ENCODE data around the gene XPC. TPM values are rescaled to one million over a fixed set of nuclear protein-coding genes. Genes with fewer than 3 reads are reported as not detected.
"Not testable (repeated sequence)": the region's sequence is repeated elsewhere in the genome, so short reads cannot be mapped to it uniquely, and the experiment has no call there.

The XPC gene
- polyA plus RNA-seq (2012; ENCODE audit: insufficient read depth, insufficient read length) = 24.8 TPM

- DNase-seq (ENCODE audit: low read depth, low spot score) = peak; percentile 98
- peak within 1 kb of the TSS; percentile 98 for H3K4me3 ChIP-seq (ENCODE audit: low read length)
Observed at GRCh38 chr3:14178247-14179113, at the start of gene XPC, which contains the start of gene LSM3. XPC (minus strand) TSS chr3:14178601; CDS start chr3:14178568, 33 bp downstream. LSM3 (plus strand) TSS chr3:14178817; CDS start chr3:14178861, 44 bp downstream.

GRCh38 chr3:14227856-14228255, 49.5 kb upstream of the XPC start:
- no peak overlapping the region for H3K4me3 ChIP-seq (ENCODE audit: low read length)
- no peak for DNase-seq (ENCODE audit: low read depth, low spot score)

GRCh38 chr3:14226351-14226750, 48.0 kb upstream of the XPC start:
- H3K4me3 ChIP-seq (ENCODE audit: low read length); DNase-seq (ENCODE audit: low read depth, low spot score): not testable (repeated sequence)

- H3K4me3 ChIP-seq (ENCODE audit: low read length) = peak overlapping the region; percentile 9
- no peak for DNase-seq (ENCODE audit: low read depth, low spot score)
Observed at GRCh38 chr3:14225421-14225820, 47.0 kb upstream of the XPC start.

GRCh38 chr3:14224895-14225294, 46.5 kb upstream of the XPC start:
- no peak overlapping the region for H3K4me3 ChIP-seq (ENCODE audit: low read length)
- peak; percentile 66 for DNase-seq (ENCODE audit: low read depth, low spot score)

GRCh38 chr3:14223595-14223994, 45.2 kb upstream of the XPC start:
- no peak overlapping the region for H3K4me3 ChIP-seq (ENCODE audit: low read length)
- DNase-seq (ENCODE audit: low read depth, low spot score) = no peak

- H3K4me3 ChIP-seq (ENCODE audit: low read length) = no peak overlapping the region
- no peak for DNase-seq (ENCODE audit: low read depth, low spot score)
Observed at GRCh38 chr3:14222900-14223594, 44.6 kb upstream of the XPC start.

- no peak overlapping the region for H3K4me3 ChIP-seq (ENCODE audit: low read length)
- DNase-seq (ENCODE audit: low read depth, low spot score) = no peak
Observed at GRCh38 chr3:14222457-14222856, 44.1 kb upstream of the XPC start.

GRCh38 chr3:14221902-14222301, 43.5 kb upstream of the XPC start:
- H3K4me3 ChIP-seq (ENCODE audit: low read length) = no peak overlapping the region
- no peak for DNase-seq (ENCODE audit: low read depth, low spot score)

GRCh38 chr3:14220933-14221332, 42.5 kb upstream of the XPC start:
- DNase-seq (ENCODE audit: low read depth, low spot score) = no peak
- H3K4me3 ChIP-seq (ENCODE audit: low read length) = no peak overlapping the region

- H3K4me3 ChIP-seq (ENCODE audit: low read length) = no peak overlapping the region
- no peak for DNase-seq (ENCODE audit: low read depth, low spot score)
Observed at GRCh38 chr3:14218355-14218754, 40.0 kb upstream of the XPC start.

- peak; percentile 89 for DNase-seq (ENCODE audit: low read depth, low spot score)
- H3K4me3 ChIP-seq (ENCODE audit: low read length) = peak overlapping the region; percentile 61
Observed at GRCh38 chr3:14216257-14217048, 38.1 kb upstream of the XPC start.

- no peak for DNase-seq (ENCODE audit: low read depth, low spot score)
- H3K4me3 ChIP-seq (ENCODE audit: low read length) = no peak overlapping the region
Observed at GRCh38 chr3:14214764-14215163, 36.4 kb upstream of the XPC start.

- H3K4me3 ChIP-seq (ENCODE audit: low read length) = no peak overlapping the region
- no peak for DNase-seq (ENCODE audit: low read depth, low spot score)
Observed at GRCh38 chr3:14213066-14213774, 34.8 kb upstream of the XPC start.

- DNase-seq (ENCODE audit: low read depth, low spot score) = peak; percentile 41
- H3K4me3 ChIP-seq (ENCODE audit: low read length) = no peak overlapping the region
Observed at GRCh38 chr3:14212032-14212431, 33.6 kb upstream of the XPC start.

- H3K4me3 ChIP-seq (ENCODE audit: low read length) = no peak overlapping the region
- DNase-seq (ENCODE audit: low read depth, low spot score) = no peak
Observed at GRCh38 chr3:14211621-14212020, 33.2 kb upstream of the XPC start.

- H3K4me3 ChIP-seq (ENCODE audit: low read length) = no peak overlapping the region
Observed at GRCh38 chr3:14210843-14211594, 32.6 kb upstream of the XPC start.

GRCh38 chr3:14210290-14210688, 31.9 kb upstream of the XPC start:
- DNase-seq (ENCODE audit: low read depth, low spot score) = no peak

More at GRCh38 chr3:14210843-14211594, 32.6 kb upstream of the XPC start:
- no peak for DNase-seq (ENCODE audit: low read depth, low spot score)

More at GRCh38 chr3:14210290-14210688, 31.9 kb upstream of the XPC start:
- H3K4me3 ChIP-seq (ENCODE audit: low read length) = no peak overlapping the region

All from Jurkat, Clone E6-1 (cell line).